ENCODE results near the gene MYRF.

Gene MYRF

GRCh38 chr11:61739413-61739812, 13.0 kb upstream of the MYRF start:
- no peak for DNase-seq (ENCODE audit: low spot score)

DNA sequence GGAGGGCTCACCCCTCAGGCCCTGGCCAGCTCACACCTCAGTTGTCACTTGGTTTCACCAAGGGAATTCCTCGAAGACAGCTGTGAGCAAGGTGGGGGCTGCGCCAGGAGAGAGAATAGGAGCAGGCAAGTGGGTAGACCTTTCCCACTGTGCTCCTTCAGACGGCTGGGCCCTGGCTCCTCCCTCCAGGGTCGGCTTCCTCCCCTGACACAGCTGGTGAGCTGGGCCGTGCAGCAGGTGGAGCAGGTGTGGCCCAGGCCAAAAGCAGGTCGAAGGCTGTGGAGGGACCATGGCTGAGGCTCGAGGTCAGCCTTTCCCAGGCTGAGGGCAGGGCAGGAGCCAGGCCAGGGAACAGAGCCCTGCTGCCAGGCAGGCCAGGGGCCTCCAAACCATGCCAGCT, 12.5 kb upstream of the MYRF start:
- DNase-seq (ENCODE audit: low spot score): no peak

- DNase-seq (ENCODE audit: low spot score): no peak
These were observed 10.0 kb upstream of the MYRF start for GRCh38 chr11:61742391-61742790.

GRCh38 chr11:61743486-61744095, 8.8 kb upstream of the MYRF start:
- DNase-seq (ENCODE audit: low spot score): no peak

DNA sequence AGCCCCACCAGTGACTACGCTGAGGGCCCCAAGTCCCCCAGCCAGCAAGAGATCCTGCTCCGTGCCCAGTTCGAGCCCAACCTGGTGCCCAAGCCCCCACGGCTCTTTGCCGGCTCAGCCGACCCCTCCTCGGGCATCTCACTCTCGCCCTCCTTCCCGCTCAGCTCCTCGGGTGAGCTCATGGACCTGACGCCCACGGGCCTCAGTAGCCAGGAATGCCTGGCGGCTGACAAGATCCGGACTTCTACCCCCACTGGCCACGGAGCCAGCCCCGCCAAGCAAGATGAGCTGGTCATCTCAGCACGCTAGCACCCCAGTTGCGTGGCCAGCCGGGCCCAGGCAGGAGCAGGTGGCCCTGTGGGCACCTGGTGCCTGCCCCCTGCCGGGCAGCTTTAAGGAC, 8.3 kb upstream of the MYRF start:
- no peak for DNase-seq (ENCODE audit: low spot score)

GRCh38 chr11:61744609-61745156, 7.8 kb upstream of the MYRF start:
- DNase-seq (ENCODE audit: low spot score): no peak

GRCh38 chr11:61745781-61746441, 6.5 kb upstream of the MYRF start:
- no peak for DNase-seq (ENCODE audit: low spot score)

GRCh38 chr11:61746442-61747191, 5.8 kb upstream of the MYRF start:
- DNase-seq (ENCODE audit: low spot score): no peak

GRCh38 chr11:61747192-61747966, 5.1 kb upstream of the MYRF start:
- DNase-seq (ENCODE audit: low spot score): peak; percentile 86

- no peak for DNase-seq (ENCODE audit: low spot score)
These were observed 4.5 kb upstream of the MYRF start for GRCh38 chr11:61747967-61748285.

DNA sequence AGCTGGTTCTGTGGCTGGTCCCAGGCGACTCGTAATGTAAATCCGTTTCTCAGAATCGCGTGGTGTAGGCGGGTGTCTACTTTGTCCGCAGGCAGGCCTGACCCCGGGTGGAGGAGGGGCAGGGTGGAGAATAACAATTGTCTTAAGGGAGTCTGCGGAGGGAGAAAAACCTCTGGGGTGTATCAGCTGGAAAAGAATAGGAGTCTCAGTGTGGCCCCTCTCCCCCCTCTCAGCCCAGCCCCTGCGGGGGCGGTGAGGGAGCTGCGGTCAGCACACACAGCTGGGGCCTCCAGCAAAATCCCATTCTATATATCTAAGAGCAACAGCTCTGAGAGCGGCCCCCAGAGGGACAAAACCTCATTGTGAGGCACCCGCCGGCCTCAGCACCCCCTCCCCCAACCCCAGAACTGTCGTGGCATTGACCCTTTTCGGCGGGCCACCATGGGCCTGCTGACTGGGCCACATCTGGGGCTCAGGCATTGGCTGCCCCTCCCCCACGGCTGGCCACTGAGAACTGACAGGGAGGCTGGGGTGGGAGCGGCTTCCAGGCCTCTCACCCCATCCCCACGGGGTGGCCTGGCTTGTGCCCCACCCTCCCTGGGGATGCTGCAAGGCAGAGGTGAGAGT, 2.7 kb upstream of the MYRF start:
- DNase-seq (ENCODE audit: low spot score): no peak

DNA sequence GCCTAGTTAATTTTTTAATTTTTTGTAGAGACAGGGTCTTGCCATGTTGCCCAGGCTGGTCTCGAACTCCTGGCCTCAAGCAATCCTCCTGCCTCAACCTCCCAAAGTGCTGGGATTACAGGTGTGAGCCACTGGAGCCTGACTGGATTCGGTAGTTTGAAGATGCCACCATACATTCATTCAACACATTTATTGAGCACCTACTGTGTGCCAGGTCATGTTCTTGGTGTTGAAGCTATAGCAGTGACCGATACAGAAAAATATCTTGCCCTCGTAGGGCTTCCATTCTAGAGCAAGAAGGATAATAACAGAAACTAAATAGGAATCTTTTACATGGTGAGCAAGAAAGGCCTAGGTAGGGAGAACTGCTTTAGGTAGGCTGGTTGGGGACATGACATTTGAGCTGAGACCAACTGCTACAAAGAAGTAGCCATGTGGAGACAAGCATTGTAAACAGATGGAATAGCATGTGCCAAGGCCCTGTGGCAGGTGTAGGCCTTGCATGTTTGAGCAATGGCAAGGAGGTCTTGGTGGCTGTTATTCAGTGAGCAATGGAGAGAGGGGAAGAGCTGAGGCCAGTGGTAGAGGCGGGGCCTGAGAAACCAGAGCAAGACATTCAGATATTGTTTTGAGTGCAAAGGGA, 1.7 kb upstream of the MYRF start:
- DNase-seq (ENCODE audit: low spot score): no peak

- DNase-seq (ENCODE audit: low spot score): no peak
These were observed 1.1 kb upstream of the MYRF start for GRCh38 chr11:61751384-61751783.

GRCh38 chr11:61752925-61753521, 587 bp downstream of the MYRF start:
- no peak for DNase-seq (ENCODE audit: low spot score)

GRCh38 chr11:61753672-61754071, 1.2 kb downstream of the MYRF start:
- DNase-seq (ENCODE audit: low spot score): no peak

- DNase-seq (ENCODE audit: low spot score): no peak
These were observed 2.4 kb downstream of the MYRF start for GRCh38 chr11:61754534-61755482.

DNA sequence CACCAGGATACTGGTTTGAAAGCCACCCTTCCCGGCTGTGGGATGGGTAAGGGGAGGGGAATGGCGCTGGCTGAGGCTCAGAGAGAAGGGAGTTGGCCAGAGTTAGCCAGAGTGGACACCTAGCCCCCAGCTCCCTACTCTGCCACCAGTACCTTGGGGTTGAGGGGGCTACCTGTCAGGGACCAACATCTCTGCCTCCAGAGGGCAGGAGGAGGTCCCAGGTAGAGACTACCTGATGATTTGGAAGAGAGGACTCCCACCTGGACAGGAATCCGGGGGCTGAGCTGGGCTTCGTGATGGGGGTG, 3.7 kb downstream of the MYRF start:
- DNase-seq (ENCODE audit: low spot score): no peak

DNA sequence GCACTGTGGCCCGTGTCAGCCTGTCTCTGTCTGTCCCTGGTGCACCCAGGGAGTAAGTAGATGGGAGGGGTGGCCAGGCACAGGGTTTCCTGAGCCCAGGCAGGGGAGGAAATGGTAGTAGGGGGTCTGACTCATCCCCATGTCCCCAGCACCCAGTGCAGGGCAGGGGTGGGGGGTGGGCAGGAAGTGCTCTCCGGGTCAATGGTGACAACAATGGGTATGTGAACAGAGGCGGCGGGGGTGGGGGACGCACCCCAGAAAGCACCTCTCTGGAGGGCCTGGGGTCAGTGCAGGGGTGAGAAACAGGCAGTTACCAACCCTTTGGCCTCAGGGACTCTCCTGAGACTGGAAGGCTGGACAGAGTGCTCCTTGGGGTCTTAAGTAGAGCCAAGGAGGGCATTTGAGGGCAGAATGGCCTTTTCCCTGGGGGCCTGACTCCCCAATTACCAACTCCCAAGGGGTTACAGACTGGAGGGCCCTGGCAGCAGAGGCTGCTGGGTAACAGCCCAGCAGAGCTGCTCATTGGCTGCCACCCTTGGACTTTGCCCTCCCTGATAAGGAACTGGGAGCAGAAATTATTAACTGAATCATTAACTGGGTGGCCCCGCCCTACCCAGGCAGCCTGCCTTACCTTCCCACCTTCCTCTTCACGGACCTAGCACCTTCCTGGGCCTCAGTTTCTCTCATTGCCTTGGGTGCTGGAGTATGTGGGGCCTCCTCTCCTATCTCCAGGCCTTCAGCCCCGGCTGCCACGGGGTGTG, 4.2 kb downstream of the MYRF start:
- DNase-seq (ENCODE audit: low spot score): peak; percentile 72

- DNase-seq (ENCODE audit: low spot score): no peak
These were observed 4.9 kb downstream of the MYRF start for GRCh38 chr11:61757213-61757862.
